C4-2B (cell line): ENCODE measurements around the gene KRTAP1-5.
"Not testable (repeated sequence)": the region's sequence is repeated elsewhere in the genome, so short reads cannot be mapped to it uniquely, and the experiment has no call there.

Source experiments
- H3K27ac ChIP-seq: fragments of 450-650 bp; 2 replicates; pipeline ENCODE4 v1.5.1; 2017
- CTCF ChIP-seq: fragments of 450-650 bp; conservative IDR thresholded peaks from 2 replicates; pipeline ENCODE4 v1.5.1; 2017; ENCODE audit warnings: mild to moderate bottlenecking
- ZFX ChIP-seq: fragments of 450-650 bp; IDR thresholded peaks from 2 replicates; pipeline ENCODE4 v1.6.1; 2017

The KRTAP1-5 gene

GRCh38 chr17:41065829-41066624, 39.0 kb upstream of the KRTAP1-5 start, which contains the start of gene KRTAP2-4:
TSS of gene KRTAP2-4 (minus strand) at chr17:41065879. CDS start at chr17:41065845, 34 bp downstream.
- H3K27ac ChIP-seq, result no peak within 1 kb of the TSS
- TF ChIP-seq CTCF (no peak), ZFX (no peak)

GRCh38 chr17:41065016-41065689, 38.1 kb upstream of the KRTAP1-5 start:
- not testable (repeated sequence) for H3K27ac ChIP-seq

- H3K27ac ChIP-seq, result no peak overlapping the region
- TF ChIP-seq ZFX (no peak), CTCF (no peak)
These were observed 37.3 kb upstream of the KRTAP1-5 start for GRCh38 chr17:41064301-41064700.

GRCh38 chr17:41063449-41063848, 36.4 kb upstream of the KRTAP1-5 start:
- no peak for TF ChIP-seq ZFX
- TF ChIP-seq CTCF, result no peak
- no peak overlapping the region for H3K27ac ChIP-seq

- TF ChIP-seq CTCF (no peak), ZFX (no peak)
- no peak overlapping the region for H3K27ac ChIP-seq
These were observed 35.0 kb upstream of the KRTAP1-5 start for GRCh38 chr17:41061964-41062363.

- TF ChIP-seq CTCF (no peak), ZFX (no peak)
- H3K27ac ChIP-seq, result no peak within 1 kb of the TSS
These were observed 33.1 kb upstream of the KRTAP1-5 start, which contains the start of gene KRTAP2-3 for GRCh38 chr17:41060052-41060604. TSS of gene KRTAP2-3 (minus strand) at chr17:41060114. CDS start at chr17:41060050, 64 bp downstream.

GRCh38 chr17:41059276-41060051, 32.5 kb upstream of the KRTAP1-5 start:
- not testable (repeated sequence) for H3K27ac ChIP-seq

GRCh38 chr17:41058741-41059140, 31.7 kb upstream of the KRTAP1-5 start:
- H3K27ac ChIP-seq, result no peak overlapping the region
- TF ChIP-seq CTCF (no peak), ZFX (no peak)
